ENCODE data around the gene EPS8.

The EPS8 gene

DNA sequence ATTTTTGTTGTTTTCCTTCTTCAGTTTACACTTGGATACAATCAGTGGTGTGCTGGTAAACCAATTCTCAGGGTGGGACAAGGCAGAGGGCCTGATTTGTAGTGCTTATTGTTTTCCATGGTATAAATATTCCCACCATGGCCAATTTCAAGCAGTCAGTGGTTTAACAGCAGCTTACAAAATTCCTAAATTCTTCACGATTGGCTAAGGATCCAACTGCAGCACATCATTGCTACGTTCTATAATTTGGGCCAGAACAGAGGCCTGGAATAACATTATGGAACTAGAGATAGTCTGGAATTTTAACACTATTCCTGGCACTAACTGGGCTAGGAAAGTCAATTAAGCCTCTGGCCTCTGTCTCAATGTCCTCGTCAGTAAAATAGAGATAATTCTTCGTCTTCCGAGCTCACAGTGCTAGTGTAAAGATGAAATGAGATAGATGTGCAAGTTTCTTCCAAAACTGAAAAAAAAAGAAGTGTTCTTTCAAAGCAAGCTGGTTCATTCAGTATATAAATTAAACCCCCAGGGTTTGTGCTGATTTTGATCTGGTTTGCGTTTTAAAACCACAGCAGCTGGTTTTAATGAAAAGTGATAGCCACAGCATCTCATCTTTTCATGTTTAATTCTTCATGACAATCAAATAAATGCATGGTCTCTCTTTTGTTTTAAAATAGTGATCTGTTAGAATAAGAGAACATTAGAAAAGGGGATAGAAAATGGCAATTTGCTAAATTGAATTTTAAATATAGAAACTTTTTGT is 104.1 kb downstream of the EPS8 start:
- no peak overlapping the region for H3K27ac Mint-ChIP-seq
- no peaks in the 10 kb centered on the region for H3K36me3 Mint-ChIP-seq
- no peaks in the 10 kb centered on the region for H3K9me3 Mint-ChIP-seq
- H3K4me3 Mint-ChIP-seq: no peak overlapping the region
- ATAC-seq: no peak
- no peak for DNase-seq (ENCODE audit: low spot score in 2 of 2)
- H3K4me1 Mint-ChIP-seq: no peaks in the 10 kb centered on the region

DNA sequence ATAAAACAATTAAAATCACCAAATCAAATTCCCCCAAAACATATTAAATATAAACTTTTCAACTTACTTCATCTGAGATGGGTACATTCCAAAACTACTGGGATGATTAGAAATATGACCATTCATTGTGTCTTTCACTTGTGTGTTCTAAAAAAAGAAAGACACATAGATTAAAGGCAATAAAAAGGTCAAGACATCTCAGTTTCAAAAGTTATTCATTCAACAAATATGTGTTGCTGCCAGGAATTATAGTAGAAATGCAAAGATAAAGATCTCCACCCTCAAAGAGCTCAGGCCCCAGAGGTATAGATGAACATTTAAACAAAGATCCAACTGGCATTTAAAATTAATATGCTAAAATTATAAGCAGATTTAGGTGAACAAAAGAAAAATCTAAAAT is 106.4 kb downstream of the EPS8 start:
- DNase-seq (ENCODE audit: low spot score in 2 of 2) (no peak), ATAC-seq (no peak)
- Mint-ChIP-seq H3K36me3 (no peaks in the 10 kb centered on the region), H3K27ac (no peak overlapping the region), H3K4me1 (no peaks in the 10 kb centered on the region), H3K4me3 (no peak overlapping the region), H3K9me3 (no peaks in the 10 kb centered on the region)

DNA sequence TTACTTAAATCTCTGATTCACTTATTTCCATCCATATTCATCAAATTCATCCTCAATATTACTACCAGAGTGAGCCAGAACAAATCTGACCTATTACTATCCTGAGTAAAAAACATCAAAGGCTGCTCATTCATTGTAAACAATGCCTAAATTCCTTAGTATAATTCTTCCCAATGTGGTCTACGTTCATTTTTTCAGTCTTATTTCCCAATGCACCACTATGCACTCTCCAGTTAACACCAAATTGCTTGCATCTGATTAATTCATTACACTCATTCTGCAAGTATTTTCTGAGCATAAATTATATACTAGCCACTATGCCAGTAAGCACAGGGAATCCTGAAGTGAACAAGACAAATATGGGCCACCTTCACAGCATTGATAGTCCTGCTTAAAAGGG is 110.0 kb downstream of the EPS8 start:
- no peaks in the 10 kb centered on the region for H3K36me3 Mint-ChIP-seq
- DNase-seq (ENCODE audit: low spot score in 2 of 2): no peak
- no peak for ATAC-seq
- no peaks in the 10 kb centered on the region for H3K9me3 Mint-ChIP-seq
- H3K4me3 Mint-ChIP-seq: no peak overlapping the region
- no peak overlapping the region for H3K27ac Mint-ChIP-seq
- no peaks in the 10 kb centered on the region for H3K4me1 Mint-ChIP-seq

DNA sequence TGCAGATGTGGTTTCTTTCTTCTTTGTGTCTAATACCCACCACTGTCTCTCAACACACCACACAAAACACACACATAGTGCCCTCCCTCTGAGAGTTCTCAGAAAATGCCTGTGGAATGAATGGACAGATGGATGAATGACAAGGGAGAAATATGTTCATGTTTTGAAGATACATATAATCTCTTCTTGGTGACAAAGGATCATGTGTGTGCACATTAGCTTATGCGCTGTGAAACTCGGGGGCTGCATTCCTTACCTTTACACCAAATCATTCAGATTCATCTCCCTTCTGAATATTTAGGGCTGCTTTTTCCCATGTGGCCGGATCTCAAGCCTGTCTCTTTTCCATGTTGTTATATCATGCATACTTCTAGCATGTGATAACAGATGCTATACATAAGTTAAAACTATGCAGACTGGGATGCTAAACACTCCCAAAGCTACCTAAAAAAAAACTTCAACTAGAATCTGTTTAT is 111.4 kb downstream of the EPS8 start:
- H3K4me3 Mint-ChIP-seq: no peak overlapping the region
- DNase-seq (ENCODE audit: low spot score in 2 of 2) (no peak), ATAC-seq (no peak)
- no peaks in the 10 kb centered on the region for H3K4me1 Mint-ChIP-seq
- H3K9me3 Mint-ChIP-seq: no peaks in the 10 kb centered on the region
- no peak overlapping the region for H3K27ac Mint-ChIP-seq
- H3K36me3 Mint-ChIP-seq: no peaks in the 10 kb centered on the region

DNA sequence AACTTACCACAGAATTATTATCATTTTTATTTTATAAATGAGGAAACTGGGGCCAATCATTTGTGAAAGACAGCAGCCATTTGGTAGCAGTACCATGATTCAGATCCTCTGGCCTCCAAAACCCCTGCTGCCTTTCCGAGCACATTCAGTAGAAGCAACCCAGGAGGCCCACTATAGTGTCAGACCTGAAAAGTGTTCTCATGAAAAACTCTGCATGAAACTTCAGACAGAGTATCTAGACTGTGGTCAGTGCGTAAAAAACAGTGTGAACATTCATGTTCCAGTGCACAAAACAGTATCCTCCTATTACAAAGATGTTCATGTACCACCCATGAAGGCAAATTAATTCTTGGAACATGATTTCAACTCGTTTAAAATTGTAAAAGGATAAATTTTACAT is 112.0 kb downstream of the EPS8 start:
- no peak for ATAC-seq

DNA sequence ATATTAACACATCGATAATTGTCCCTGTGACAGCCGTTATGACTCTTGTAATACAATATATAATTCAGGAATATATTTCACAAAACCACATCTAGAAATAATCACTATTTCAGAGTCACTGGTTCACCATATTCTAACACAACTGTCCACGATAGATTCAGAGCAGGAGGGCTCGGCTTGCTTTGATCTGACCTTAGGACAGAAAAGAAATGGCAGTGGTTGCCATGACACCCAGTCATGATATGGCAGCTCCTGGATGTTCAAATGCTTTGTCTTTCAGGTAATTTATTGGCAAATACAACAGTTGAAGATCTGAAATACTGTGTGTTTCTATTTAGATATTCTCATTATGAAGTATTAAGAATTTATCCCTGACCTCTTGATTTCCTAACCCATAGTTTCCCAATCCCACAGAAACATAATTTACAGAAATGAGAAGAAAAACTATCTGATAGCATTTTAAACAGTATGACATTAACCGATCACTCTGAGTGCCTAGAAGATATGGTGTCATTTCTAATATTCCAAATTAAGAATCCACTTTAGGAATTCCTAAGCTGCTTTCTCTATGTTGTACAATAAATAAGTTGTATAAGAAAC is 116.4 kb downstream of the EPS8 start:
- H3K9me3 Mint-ChIP-seq: no peaks in the 10 kb centered on the region
- H3K27ac Mint-ChIP-seq: no peak overlapping the region
- no peak for DNase-seq (ENCODE audit: low spot score in 2 of 2)
- ATAC-seq: no peak
- no peaks in the 10 kb centered on the region for H3K4me1 Mint-ChIP-seq
- no peaks in the 10 kb centered on the region for H3K36me3 Mint-ChIP-seq
- no peak overlapping the region for H3K4me3 Mint-ChIP-seq

More for the DNA sequence above, 112.0 kb downstream of the EPS8 start:
- no peak for DNase-seq (ENCODE audit: low spot score in 2 of 2)
- no peak overlapping the region for H3K27ac Mint-ChIP-seq
- H3K36me3 Mint-ChIP-seq: no peaks in the 10 kb centered on the region
- no peaks in the 10 kb centered on the region for H3K9me3 Mint-ChIP-seq
- H3K4me1 Mint-ChIP-seq: no peaks in the 10 kb centered on the region
- H3K4me3 Mint-ChIP-seq: no peak overlapping the region

DNA sequence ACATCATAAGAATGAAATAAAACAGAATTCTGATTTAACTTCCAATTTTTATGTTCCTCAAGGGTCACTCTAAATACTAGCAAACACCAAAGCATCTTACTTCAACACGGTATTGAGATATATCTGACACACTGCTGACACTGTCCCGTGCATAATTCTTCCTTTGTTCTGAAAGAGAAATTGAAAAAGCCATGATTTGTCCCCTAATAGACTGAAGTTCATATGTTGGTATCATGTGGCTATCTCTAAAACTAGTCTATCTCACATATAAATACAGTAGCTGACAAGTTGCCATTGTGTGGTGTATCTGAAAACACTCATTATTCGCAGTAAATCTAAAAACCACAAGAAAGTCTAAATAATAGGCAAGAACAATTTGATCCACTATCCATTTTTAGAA is 118.4 kb downstream of the EPS8 start:
- Mint-ChIP-seq H3K9me3 (no peaks in the 10 kb centered on the region), H3K27ac (no peak overlapping the region)

DNA sequence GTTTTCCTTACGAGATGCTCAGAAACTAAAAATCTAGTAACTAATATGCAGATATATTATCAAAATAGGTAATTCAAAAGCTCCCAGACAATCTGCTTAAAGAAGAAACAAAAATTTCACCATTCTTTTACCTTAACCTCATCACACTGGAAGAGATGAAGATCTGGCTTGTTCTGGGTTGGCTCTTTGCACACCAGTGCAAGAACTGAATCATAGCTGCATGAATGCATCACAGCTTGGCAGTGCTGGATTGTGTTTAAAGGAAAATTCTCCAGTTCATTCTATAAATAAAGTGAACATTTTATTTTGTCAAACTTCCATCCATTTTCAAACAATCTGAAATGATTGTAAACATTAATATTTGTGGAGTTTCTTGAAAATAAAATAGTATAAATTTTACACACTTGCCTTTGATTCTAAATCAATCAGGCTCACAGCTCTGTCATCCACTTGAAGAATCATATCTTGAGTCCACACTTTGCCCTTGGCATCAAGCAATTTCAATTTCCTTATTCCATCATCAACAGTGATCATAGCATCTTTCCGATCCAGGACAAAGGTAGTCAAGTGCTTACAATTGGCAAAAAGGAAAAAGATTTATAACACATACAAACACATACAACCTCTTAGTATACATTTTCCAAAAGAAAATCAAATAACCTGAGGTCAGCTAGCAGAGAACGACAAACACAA is 119.8 kb downstream of the EPS8 start:
- DNase-seq (ENCODE audit: low spot score in 2 of 2) (no peak), ATAC-seq (no peak)
- no peaks in the 10 kb centered on the region for H3K4me1 Mint-ChIP-seq
- H3K36me3 Mint-ChIP-seq: no peaks in the 10 kb centered on the region
- no peaks in the 10 kb centered on the region for H3K9me3 Mint-ChIP-seq
- no peak overlapping the region for H3K27ac Mint-ChIP-seq
- H3K4me3 Mint-ChIP-seq: no peak overlapping the region

More for the DNA sequence above, 118.4 kb downstream of the EPS8 start:
- ATAC-seq (no peak), DNase-seq (ENCODE audit: low spot score in 2 of 2) (no peak)
- no peaks in the 10 kb centered on the region for H3K4me1 Mint-ChIP-seq
- H3K36me3 Mint-ChIP-seq: no peaks in the 10 kb centered on the region
- H3K4me3 Mint-ChIP-seq: no peak overlapping the region

DNA sequence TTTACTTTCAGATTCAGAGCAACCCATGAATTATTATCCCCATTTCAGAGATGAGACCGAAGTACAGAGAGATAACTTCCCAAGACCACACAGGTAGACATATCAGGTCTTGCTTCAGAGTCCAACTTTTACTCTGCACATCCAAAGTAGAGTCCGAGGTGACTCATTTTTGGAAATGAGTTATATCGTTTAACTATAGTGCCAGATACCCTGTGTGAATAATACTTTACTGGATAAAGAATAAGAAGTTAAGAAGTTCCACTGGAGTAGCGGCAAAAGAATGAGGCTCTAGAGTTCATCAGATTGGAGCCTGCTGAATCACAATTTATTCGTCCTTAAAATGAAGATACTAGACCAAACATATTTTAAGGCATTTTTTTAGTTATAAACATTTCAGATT is 124.7 kb downstream of the EPS8 start:
- Mint-ChIP-seq H3K9me3 (no peaks in the 10 kb centered on the region), H3K27ac (no peak overlapping the region), H3K36me3 (no peaks in the 10 kb centered on the region), H3K4me3 (no peak overlapping the region), H3K4me1 (no peaks in the 10 kb centered on the region)
- DNase-seq (ENCODE audit: low spot score in 2 of 2): no peak
- no peak for ATAC-seq

DNA sequence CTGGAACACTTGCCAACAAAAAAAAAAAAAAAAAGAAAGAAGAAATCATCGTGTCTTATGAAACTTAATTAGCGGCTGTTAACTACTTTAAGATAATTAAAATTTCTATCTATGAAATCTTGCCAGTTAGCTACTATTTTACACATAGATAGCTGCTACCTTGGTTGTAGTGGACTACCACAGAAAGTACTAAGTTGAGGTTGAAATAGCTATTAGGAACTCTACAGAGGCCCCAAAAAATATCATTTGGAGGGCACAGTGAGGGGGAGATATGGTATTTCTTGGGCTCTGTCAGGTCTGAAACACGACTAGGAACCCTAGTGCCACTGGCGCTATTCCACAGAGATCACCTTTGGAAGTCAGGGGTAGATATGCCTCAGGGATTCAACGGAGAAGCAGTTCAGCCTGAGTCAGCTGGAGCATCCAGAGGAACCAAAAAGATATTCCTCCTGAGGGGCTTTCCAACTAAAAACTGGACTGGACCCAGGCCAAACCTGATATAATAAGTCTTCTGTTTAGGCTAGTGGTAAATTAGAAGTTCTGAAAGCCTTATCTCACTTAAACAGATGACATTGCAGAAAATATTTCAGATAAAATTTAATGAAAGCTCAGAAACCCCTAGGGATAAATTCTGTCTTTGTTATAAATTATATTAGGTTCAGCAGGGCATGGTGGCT is 126.1 kb downstream of the EPS8 start:
- Mint-ChIP-seq H3K9me3 (no peaks in the 10 kb centered on the region), H3K36me3 (no peaks in the 10 kb centered on the region), H3K4me1 (no peaks in the 10 kb centered on the region), H3K4me3 (no peak overlapping the region), H3K27ac (no peak overlapping the region)
- DNase-seq (ENCODE audit: low spot score in 2 of 2) (no peak), ATAC-seq (no peak)

DNA sequence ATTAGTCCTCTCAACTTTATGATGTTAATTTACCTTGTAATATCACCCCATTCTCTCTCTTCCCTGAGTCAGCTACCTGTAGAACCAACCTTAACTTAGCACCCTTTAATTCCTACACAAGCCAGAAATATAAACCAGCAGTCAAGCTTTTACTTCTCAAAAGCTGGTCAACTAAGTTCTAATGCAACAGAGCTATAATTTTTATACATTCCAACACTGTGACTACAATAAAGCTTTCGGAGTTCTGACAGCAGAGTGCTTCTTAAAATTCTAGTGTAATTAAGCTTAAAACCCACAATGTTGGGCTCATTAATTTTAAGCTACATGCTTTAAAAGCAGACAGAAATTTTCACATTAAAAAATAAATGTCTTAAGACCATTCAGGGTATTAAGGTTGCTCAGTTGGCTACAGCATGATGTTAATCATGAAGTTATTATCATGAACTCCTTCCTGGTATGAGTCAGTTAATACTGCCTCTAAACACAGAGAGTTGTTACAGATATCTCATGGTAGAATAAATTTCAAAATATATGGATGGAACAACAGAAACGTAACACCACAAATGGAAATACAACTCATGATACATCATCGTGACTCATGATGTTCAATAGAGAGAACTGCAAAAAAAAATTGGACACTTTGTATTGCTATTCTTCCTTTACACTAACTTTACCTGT is 126.7 kb downstream of the EPS8 start:
- Mint-ChIP-seq H3K4me1 (no peaks in the 10 kb centered on the region), H3K36me3 (no peaks in the 10 kb centered on the region), H3K4me3 (no peak overlapping the region), H3K9me3 (no peaks in the 10 kb centered on the region), H3K27ac (no peak overlapping the region)
- DNase-seq (ENCODE audit: low spot score in 2 of 2) (no peak), ATAC-seq (no peak)

DNA sequence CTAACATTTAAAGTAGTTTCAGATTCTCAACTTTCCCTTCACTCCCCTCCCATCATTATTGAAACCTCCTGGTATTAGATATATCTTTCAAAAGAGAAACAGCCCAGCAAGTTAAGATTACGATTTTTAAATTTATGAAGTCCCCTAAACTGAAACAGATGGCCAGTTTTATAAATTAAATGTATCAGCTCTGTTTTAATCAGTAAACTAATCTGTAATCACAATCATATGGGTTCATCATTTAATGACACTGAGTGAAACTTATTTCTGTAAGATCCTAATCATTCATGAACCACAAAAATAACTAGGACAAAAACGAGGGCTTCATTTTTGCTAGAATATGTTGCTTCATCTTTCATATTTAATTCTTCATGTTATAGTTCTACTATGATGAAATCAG is 137.8 kb downstream of the EPS8 start:
- Mint-ChIP-seq H3K27ac (no peak overlapping the region), H3K36me3 (no peaks in the 10 kb centered on the region), H3K4me1 (no peaks in the 10 kb centered on the region), H3K9me3 (no peaks in the 10 kb centered on the region), H3K4me3 (no peak overlapping the region)
- DNase-seq (ENCODE audit: low spot score in 2 of 2) (no peak), ATAC-seq (no peak)

DNA sequence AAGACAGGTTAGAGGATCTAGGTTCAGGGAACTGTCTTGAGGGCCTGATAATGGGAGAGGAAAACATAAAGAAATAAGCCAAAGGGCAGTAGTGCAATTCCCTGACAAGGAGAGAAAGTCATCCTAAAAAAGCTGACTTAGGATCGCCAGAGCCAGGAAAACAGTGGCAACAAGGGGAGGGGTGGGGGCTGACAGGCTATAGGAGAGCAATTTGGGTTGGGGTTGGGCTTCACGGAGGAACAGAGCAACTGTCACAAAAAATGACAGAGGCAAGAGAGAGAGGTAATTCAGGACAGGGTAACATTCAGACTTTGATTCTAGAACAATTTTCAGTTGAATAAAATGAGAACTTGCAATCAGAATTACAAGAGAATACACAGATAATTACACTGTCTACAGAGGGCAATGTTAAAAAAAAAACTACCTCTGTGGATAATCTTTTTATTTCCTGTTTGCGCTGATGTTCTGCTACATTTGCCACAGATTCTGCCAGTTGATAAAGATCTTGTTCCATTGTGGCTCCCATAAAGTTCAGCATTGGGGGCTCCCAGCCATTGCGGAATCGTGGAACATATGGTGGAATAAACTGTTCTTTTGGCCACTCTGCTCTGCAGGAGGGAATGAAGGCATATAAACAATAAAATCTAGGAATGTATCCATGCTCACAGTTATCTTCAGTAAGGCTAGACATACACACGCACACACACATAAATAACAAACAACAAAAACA is 138.6 kb downstream of the EPS8 start:
- no peaks in the 10 kb centered on the region for H3K4me1 Mint-ChIP-seq
- no peak overlapping the region for H3K27ac Mint-ChIP-seq
- ATAC-seq: no peak

DNA sequence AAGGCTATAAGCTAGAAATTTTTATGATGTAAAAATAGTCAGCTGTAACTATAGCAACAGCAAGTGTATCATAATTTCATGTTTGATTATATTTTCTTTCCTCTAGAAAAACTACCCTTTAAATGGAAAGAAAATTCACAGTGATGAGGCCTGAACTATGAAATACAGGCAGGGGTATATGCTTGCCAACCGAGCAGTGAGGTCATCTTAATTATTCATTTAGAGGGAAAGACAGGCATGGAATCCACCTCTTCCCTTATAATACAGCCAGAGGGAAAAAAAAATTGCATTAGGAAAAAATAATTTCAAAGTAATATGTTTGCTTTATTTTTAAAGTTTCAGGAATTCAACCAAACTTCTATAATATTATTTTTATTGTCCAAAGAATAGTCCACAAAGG is 139.8 kb downstream of the EPS8 start:
- no peaks in the 10 kb centered on the region for H3K36me3 Mint-ChIP-seq

More for the DNA sequence above, 138.6 kb downstream of the EPS8 start:
- Mint-ChIP-seq H3K4me3 (no peak overlapping the region), H3K9me3 (no peaks in the 10 kb centered on the region), H3K36me3 (no peaks in the 10 kb centered on the region)
- no peak for DNase-seq (ENCODE audit: low spot score in 2 of 2)

More for the DNA sequence above, 139.8 kb downstream of the EPS8 start:
- H3K4me3 Mint-ChIP-seq: no peak overlapping the region
- ATAC-seq (no peak), DNase-seq (ENCODE audit: low spot score in 2 of 2) (no peak)
- no peaks in the 10 kb centered on the region for H3K4me1 Mint-ChIP-seq
- H3K27ac Mint-ChIP-seq: no peak overlapping the region
- H3K9me3 Mint-ChIP-seq: no peaks in the 10 kb centered on the region
